Stimulated activated CD8-positive, alpha-beta memory T cell treated with anti-CD3 and anti-CD28 coated beads, Interleukin-12 subunit alpha, Interleukin-12 subunit beta, amount 100 ng/mL, for 24 hours (primary cell): ENCODE measurements around the gene SMG7.

ENCODE experiments used
- DNase-seq: peaks from one replicate; pipeline ENCODE4 v3.0.0-alpha.2; 2020; ENCODE audit errors: extremely low read depth

Gene SMG7

DNA sequence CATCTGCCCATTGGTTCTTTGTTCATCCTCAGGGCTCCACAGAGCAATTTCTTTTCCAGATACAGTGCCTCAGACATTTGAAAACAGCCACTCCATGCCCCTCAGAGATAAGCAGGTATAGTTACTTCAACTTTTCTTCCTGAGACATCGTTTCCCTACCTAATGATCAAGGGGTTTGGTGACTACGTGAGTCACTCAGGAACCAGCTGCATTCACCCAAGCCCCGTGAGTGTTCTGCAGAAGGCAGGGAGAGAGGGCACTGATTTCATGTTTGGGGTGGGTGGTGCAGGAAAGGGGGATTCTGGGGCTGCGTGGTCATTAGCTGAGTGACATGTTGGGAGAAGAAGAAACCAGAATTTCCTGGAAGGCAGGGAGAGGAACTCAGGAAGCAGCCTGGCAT lies 93.0 kb downstream of the SMG7 start:
- no peak for DNase-seq

DNA sequence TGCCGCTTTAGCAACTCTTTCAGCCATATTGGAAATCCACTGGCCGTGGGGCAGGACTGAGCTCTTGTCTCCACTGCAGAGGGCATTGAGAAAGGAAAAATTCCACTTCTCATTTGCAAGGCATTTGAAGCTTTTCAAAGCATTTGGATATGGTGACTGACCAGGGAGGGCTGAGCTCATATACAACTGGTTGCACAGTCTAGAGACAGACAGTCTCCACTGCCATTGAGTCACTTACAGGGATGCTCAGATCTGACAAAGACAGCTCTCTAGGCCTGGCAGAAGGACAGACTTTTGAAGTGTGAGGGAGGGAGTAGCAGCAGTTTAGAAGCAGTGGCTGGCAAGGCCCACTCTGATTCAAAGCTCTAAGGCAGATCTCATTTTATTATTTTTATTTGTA lies 93.7 kb downstream of the SMG7 start:
- DNase-seq, result no peak

DNA sequence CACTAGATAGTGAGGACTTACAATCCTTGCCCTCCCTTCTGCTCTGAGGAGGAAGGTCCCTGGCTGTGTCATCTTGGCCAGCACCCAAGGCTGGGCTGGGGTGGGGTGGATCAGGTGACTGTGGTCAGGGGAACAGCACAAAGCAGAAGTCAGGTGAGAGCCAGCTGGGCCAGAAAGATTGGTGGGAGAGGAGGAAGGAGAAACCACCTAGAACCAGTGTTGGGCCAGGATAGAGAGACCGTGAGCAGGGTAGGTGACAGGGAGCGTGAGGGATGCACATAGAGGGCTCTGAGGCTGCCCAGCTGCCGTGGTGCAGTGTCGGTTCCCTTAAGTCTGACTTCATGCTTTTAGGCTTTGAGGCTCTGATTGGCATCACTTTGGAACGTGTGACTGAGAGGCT lies 95.3 kb downstream of the SMG7 start:
- no peak for DNase-seq

DNA sequence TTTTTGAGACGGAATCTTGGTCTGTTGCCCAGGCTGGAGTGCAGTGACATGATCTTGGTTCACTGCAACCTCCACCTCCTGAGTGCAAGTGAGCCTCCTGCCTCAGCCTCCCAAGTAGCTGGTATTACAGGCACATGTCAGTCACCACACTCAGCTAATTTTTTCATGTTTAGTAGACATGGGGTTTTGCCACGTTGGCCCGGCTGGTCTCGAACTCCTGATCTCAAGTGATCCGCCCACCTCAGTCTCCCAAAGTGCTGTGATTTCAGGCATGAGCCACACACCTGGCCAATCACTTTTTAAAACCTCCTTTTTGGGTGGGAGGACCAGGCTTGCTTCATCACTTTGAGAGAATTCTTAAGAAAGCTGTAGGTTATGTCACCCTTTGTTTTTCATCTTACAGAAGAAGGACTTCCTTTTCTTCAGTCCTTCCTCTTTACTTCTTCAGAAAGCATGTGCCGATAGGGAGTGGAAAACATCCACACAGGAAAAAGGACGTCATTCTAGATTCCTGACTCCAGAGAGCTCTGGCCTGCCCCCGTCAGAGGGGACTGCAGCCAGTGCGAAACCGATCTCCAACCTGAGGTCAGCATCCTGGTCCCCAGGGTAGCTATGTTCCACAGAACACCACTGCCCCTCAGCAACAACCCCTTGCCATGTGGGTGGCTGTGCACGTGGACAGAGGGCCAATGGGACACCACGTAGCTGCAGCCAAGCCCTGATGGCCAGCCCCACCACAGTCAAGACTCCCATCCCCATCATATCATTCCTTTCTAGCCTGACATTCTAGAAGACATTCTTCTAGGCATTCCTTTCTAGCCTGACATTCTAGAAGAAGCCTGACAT lies 96.1 kb downstream of the SMG7 start:
- DNase-seq, result no peak

DNA sequence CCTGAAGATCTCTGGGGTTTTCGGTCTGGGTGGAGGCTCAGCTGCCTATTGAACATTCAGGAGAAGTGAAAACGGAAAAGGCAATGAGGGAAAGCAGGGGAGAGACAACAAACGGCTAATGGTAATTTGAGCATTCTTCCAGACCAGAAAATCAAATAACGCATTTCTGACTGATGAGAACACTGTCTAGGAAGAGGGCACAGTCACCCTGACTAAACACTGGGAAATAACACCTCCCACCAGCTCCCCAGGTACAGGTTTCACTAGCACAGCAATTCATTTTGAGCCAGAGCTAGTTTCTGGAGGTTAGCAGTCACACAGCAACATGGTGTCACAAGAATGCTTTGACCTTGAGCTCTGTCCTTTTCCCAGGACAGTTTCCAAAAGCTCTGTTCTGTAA lies 96.8 kb downstream of the SMG7 start:
- DNase-seq, result no peak

DNA sequence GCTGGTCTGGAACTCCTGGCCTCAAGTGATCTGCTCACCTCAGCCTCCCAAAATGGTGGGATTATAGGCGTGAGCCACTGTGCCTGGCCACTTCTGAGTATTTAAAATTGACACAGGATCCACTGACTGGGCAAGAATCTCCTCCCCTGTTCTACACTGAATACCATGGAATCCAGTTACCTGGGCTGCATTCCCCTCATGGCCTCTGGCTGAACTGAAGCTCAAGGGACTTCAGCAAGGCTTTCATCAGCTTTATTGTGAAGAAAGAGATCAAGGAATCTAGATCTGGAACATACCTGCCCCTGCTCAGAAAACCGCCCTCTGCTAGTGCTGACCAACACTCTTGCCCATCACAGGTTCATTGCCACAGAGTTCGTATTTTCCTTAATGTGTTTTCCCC lies 97.5 kb downstream of the SMG7 start:
- no peak for DNase-seq

DNA sequence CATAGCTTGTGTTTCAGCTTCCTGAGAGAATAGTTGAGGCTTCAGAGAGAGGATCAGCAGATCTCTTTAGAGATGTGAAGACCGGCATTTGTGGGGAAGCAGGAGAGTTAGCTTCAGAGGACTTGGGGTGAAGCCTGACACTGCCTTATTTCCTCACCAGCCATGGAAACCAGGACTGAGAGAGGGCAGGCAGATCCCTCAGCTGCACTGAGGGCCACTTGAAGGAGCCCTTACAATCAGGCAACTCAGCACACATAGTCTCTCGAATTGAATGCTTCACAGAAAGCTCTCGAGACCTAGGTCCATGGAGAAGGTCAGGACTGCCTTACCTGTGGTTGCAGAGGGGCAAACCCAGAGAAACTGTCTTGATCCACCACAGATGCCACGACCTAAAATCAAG lies 98.2 kb downstream of the SMG7 start:
- DNase-seq, result no peak

DNA sequence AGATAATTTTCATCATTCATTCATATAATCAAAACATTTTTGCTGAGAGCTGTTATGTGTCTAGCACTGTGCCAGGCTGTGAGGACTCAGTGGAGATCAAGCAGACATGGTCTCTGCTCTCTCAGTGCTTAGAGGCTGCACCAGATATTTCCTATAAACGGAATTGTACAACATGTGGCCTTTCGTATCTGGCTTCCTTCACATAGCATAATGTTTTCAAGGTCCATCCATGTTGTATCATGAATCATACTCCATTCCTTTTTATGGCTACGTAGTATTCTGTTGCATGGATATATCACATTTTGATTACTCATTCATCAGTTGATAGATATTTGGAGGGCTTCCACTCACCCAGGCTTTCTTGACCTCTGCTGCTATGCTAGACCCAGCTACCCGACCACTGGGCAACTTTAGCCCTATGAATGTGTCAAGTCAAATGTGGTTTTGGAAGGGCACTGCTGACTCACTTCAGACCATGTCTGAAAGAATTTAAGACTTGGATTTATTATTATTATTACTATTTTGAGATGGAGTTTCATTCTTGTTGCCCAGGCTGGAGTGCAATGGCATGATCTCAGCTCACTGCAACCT lies 99.5 kb downstream of the SMG7 start:
- DNase-seq, result no peak

DNA sequence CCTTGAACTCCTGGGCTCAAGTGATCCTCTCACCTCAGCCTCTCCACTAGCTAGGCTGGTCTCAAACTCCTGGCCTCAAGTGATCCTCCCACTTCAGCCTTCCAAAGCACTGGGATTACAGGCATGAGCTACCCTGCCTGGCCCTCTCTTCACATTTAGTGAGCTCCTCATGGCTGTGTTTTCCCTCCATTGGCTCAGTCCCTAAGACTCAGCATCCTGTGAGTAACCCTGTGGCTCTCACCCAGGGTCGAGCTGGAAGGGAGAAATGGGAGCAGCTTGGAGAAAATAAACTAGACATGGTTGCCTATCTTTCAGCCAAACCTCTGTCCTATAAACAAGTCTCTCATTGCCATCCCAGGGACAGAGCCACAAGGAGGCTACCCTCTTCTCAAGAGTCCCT lies 100.4 kb downstream of the SMG7 start:
- DNase-seq, result no peak

DNA sequence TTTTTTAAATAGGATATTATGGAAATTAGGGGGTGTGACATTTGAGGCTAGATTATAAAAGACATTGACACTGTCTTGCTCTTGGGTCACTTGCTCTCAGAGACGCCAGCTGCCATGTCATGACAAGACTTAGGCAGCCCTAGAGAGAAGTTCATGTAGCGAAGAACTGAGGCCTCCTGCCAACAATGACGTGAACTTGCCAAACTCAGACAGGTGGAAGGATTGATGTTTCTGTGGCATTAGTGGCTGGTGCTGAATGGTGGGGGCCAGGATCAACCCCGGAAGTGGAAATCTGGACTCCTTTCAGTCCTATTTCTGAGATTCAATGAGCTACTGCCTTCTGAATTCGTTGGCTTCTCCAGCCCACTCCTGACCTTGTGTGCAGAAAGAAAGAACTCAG lies 103.3 kb downstream of the SMG7 start:
- no peak for DNase-seq

DNA sequence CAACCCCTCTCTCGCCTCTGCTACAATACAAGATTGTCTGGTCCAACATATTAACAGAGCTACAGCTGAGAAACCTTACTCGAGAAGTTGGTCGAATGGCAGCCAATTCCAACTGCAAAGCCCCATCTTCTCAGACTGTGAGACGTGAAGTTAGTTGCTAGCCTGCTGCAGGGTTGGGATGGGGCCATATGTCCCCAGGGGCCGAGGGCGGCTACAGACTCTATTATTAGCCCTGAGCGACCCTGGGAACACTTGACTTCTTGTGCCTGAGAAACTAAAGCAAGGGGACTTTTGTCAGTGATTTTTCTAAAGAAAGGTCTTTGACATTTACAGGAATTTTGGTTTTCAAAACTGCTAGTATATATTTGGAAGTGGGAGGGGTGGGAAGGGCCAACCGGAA lies 104.2 kb downstream of the SMG7 start:
- no peak for DNase-seq

DNA sequence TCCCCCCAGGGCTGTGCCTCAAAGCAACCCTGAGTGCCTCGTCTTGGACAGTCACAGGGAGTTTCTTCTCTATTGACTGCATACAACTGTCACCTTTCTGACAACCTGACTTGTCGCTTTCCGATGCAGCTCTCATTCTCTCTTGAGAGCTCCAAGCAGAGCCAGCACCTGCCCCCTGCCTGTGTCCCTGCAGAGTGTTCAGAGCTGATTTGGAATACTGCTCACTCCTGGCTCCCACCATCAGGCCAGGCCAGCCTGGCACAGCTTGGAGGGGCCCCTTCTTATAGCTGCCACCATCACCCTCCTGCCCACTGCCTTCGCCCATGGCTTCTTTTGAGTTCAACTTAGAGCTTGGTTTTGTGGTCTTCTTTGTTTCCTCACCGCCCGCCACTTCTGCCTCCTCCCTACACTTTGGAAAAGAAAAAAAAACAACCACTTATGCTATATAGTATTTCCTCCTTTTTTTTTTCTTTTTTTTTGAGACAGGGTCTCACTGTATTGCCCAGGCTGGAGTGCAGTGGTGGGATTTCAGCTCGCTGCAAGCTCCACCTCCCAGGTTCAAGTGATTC lies 105.7 kb downstream of the SMG7 start:
- DNase-seq, result no peak

DNA sequence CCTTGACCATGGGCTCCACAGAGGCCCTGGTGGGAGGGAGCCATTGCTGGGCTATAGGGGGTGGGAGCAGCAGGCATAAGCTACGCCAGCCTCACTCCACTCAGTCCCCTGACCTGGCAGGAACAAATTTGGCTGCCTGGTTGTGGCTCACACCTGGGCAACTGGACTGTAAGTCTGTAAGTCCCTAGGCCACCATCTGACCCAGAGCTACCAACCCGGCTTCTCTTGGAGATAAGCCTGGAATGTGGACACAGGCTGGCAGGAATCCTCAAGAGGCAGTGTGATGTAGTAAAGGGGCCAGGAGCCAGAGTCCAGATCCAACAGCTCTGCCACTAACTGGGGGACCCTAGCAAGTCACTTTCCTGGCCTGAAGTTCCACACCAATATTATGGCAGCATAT lies 106.6 kb downstream of the SMG7 start:
- DNase-seq, result no peak

DNA sequence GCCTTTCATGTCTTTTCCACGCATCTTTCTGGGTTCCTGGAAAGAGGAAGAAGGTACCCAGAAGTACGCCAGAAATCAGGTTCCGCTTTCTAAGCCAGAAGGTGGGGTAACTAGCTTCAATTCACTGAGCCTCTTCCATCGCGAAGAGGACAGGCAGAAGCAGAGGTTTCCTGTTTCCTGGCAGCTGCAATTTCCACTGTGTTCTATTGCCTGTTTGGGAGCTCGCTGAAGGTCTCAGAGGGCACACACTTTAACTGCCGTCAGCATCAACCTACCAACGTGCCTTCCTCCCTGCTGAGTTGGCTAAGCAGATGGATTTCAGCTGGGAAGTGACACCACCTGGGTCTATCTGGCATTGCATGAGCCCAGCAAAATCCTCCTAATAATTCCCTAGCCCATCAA lies 108.0 kb downstream of the SMG7 start:
- no peak for DNase-seq

DNA sequence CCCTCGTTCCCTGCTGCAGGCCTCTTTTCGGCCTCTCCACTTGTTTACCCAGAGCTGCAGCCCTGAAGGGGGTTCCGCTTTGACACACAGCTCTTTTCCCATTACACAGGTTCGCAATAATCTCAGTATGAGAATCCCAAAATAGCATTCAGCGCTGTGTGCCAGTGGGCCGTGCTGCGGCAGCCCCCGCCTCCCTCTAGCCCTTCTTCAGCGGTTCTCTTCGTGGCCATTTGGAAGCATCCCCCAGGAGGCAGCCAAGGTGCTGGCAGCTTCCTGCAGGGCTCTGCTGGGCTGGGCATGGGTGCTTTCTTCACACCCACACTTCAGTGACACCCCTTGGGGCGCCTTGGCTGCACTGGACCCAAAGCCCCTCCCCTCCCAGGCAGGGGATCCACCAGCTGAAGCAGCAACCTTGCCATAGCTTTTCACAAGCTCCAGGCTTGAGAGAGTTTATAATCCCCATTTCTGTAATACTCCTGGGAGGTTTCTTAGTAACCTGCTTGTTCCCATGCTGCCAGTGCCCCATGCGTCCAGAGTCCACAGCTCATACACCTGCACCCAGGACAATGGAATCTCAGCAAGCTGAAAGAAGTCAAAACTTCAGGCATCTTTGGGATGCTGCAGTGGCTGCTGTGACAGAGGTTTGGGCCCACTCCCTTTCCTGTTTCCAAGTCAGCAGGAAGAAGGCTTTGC lies 109.9 kb downstream of the SMG7 start:
- DNase-seq, result no peak

DNA sequence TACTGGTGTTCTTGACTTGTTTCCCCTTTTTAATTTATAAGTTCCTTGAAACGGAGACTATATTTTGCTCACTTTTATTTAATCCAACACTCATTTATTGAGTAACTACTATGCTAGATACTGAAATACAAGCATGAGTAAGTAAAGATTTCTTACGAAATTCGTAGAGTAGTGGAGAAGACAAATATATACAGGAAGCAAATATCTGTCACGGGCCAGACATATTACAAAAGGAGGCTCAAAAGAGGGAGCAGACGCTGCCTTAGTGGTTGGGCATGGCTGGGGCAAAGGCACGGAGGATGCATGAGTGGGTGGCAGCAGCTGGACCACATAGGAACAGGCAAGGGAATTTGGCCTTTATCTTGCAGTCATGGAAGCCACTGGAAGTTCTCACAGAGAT lies 111.2 kb downstream of the SMG7 start:
- DNase-seq, result no peak

DNA sequence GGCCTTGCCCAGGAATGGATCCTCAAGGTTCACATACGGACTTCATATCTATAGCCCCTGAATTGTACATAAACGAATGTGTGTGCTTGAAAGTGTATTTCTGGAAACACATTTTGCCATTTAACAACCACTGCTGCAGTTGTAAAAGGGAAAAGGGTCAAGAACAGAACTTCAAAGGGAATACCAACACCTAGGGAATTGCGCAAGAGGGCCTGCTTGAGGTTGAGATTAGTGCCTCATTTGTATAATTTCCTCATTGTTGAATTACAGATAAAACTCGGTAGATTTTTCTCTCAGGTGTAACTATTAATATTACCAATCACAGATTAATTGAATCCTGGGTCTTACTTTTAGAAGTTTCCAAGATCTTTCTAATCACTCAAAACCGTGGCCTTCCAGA lies 111.8 kb downstream of the SMG7 start:
- DNase-seq, result no peak

DNA sequence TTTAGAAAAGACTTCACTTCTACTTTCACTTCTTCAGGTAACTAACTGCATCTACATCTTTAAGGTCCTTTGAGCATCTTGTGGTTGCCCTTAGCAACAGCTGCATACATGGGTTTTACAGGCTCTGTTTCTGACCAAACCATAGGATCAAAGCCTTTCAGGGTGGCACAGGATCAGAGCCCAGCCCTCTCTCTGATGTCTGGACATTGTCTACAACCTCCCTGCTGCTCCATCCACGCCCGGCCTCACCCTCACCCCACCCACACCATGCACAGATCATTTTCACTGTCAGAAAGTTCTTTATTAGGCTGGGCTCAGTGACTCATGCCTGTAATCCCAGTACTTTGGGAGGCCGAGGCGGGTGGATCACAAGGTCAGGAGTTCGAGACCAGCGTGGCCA lies 112.7 kb downstream of the SMG7 start:
- no peak for DNase-seq

DNA sequence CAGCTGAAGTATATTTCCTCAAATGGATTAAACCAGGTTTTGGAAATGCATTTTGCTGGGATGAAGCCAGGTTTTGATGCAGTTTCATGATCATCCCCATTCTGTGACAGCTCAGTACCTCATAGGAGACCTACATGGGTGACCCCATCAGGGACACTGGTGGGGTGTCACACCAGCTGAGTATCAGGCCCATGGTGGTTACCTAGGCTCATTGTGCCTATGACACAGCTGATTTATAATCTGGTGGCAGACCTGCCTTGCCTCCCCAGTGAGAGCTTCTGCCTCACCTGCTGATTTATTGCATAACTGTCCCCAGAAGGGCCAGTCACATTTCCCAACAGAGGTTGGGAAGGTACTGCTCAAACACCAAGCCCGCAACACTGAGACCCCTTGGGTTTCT lies 114.2 kb downstream of the SMG7 start:
- DNase-seq, result no peak

DNA sequence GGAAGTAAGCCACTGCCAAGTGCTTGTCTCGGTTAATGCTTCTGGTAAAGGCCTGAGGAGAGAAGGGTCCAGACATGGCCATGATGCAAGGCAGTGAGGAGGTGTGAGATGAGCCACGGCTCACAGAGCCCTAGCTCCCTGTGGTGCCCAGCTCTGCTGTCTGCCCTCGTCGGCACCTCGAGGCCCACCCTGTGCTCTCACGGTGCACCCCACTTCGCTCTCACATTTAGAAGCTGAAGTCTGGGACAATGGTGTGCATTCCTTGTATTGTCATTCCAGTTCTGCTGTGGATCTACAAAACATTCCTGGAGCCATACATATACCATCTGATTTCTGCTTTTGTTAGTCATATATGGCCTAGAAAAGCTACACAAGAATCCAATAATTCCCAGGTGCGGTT lies 114.6 kb downstream of the SMG7 start:
- DNase-seq, result no peak

DNA sequence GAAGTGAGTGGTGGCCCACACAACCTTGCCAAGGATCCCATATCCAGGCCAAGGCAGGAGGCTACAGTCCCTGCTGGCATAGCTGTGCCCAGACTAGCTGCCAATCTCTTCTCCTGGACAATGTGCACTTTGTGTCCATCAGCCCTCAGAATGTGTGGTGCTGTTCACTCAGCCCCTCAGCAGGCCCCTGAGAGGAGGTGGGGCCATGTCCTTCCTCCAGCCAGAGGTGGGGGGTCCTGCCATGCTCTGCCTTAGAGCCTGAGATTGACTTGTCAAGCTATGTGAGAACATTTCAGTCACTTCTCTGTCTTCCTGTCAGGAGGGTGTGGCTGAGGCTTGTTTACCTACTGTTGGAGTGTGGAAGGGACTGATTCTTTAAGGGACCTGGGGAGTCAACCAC lies 116.5 kb downstream of the SMG7 start:
- no peak for DNase-seq

DNA sequence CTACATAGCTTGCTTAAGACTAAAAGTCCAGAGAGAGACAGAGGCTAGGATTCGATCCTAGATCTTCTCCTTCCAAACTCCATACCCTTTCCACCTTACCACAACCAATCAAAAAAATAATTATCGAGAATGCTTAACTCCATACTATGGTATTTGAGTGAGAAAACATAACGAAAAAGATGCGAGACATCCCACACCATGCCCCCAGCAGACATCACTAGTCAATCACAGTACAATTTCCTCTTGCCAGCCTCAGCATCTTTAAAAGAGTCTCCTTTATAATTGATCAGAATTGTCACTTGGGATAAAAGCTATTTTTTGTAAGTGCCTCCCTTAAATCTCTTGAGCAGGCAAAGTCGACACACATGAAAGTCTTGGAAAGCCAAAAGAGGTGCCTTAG lies 117.1 kb downstream of the SMG7 start:
- no peak for DNase-seq

DNA sequence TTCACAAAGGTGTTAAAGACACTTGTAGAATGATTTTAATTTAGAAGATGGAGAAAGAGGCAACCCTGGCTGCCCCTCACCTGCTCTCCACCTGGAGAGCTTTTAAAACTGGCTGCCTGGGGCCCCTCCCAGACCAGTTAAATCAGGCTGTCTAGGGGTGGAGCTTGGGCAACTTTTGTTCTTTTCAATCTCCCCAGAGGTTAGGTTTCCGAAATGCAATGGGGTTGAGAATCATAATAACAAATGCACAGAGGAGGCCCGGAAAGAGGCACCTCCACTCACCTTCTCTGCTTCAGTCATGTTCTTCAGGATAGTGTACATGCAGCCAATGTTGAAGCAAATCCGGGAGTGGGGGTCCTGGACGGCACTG lies 117.6 kb downstream of the SMG7 start:
- DNase-seq, result no peak
